ENCODE measurements around the gene LZTR1. TPM values are rescaled to one million over a fixed set of nuclear protein-coding genes. Genes with fewer than 3 reads are reported as not detected.

The LZTR1 gene
- total RNA-seq, 1 donor: 53.5 TPM

DNA sequence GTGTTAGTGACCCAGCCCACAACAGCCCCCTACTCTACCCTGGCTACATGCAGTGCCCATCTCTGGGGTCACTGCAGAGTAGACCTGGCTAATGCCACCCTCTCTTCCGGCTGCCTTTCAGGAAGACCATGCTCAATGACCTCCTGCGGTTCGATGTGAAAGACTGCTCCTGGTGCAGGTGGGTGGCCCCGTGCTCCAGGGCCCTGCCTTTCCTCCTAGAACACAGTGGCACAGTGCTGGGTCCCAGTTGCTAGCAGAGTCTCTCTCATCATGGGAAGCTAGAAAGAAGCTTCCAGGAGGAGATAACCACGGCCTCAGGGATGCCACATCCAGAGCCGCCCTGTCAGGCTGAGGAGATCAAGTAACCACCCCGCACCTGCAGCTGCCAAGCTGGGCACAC, 3.6 kb downstream of the LZTR1 start:
- DNase-seq (ENCODE audit: low read depth): no peak
- no peak overlapping the region for H3K4me3 ChIP-seq (ENCODE audit: low read depth, low read length)
- TF ChIP-seq, protein P1, sequence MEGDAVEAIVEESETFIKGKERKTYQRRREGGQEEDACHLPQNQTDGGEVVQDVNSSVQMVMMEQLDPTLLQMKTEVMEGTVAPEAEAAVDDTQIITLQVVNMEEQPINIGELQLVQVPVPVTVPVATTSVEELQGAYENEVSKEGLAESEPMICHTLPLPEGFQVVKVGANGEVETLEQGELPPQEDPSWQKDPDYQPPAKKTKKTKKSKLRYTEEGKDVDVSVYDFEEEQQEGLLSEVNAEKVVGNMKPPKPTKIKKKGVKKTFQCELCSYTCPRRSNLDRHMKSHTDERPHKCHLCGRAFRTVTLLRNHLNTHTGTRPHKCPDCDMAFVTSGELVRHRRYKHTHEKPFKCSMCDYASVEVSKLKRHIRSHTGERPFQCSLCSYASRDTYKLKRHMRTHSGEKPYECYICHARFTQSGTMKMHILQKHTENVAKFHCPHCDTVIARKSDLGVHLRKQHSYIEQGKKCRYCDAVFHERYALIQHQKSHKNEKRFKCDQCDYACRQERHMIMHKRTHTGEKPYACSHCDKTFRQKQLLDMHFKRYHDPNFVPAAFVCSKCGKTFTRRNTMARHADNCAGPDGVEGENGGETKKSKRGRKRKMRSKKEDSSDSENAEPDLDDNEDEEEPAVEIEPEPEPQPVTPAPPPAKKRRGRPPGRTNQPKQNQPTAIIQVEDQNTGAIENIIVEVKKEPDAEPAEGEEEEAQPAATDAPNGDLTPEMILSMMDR (IDR thresholded peaks at IDR 0.05; ENCODE audit: insufficient read depth, low read length): no peak

GRCh38 chr22:20986365-20986764, 4.3 kb downstream of the LZTR1 start:
- H3K4me3 ChIP-seq (ENCODE audit: low read depth, low read length): no peak overlapping the region
- no peak for DNase-seq (ENCODE audit: low read depth)
- TF ChIP-seq, protein P1 (IDR thresholded peaks at IDR 0.05; ENCODE audit: insufficient read depth, low read length): no peak

DNA sequence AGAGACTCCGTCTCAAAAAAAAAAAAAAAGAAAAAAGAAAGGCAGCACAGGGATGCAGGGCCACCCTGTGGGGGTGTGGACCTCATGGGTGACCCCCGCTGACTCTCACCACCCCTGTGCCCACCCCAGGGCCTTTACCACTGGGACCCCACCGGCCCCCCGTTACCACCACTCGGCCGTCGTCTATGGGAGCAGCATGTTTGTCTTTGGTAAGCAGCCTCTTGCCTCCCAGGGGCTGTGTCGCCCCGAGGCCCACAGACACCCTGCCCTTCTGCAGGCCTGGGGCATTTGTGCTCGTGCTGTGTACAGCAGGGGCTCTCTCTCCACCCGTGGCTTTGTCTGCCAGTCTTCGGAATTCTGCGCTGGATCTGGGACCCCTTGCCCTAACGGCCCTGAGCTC, 5.3 kb downstream of the LZTR1 start:
- H3K4me3 ChIP-seq (ENCODE audit: low read depth, low read length): no peak overlapping the region
- TF ChIP-seq, protein P1 (IDR thresholded peaks at IDR 0.05; ENCODE audit: insufficient read depth, low read length): no peak
- no peak for DNase-seq (ENCODE audit: low read depth)

DNA sequence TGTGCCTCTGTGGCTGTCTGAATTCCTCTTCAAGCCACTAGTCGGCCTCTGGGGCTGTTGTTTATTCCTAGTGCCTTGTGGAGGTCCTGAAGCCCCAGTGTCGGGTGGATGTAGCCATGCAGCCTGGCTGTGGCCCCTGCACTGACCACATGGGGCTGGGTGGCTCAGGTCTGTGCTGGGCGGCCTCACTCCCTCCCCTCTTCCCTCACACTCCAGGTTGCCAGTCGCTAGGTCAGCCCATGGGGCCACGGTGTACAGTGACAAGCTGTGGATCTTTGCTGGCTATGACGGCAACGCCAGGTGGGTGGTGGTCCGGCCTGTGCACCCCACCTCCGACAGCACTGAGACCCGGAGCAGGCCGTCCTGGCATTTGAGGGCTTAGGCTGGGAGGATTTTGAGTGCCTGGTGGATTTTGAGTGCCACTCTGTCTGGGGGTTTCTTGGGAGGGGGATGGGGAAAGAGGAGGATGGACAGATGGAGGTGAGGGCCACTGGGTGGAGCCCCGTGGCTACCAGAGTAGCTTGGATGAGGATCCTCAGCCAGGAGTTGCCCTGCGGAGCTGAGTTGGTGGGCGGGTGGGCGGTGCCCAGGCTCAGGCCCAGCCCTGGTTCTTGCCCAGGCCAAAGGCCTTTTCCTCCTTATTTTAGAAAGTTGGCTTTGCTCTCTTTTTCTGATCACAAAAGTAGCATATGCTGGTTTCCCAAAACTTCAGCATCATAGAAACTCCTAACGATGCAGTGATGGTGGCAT, 6.7 kb downstream of the LZTR1 start:
- TF ChIP-seq, protein P1 (IDR thresholded peaks at IDR 0.05; ENCODE audit: insufficient read depth, low read length): no peak
- no peak overlapping the region for H3K4me3 ChIP-seq (ENCODE audit: low read depth, low read length)
- DNase-seq (ENCODE audit: low read depth): no peak

DNA sequence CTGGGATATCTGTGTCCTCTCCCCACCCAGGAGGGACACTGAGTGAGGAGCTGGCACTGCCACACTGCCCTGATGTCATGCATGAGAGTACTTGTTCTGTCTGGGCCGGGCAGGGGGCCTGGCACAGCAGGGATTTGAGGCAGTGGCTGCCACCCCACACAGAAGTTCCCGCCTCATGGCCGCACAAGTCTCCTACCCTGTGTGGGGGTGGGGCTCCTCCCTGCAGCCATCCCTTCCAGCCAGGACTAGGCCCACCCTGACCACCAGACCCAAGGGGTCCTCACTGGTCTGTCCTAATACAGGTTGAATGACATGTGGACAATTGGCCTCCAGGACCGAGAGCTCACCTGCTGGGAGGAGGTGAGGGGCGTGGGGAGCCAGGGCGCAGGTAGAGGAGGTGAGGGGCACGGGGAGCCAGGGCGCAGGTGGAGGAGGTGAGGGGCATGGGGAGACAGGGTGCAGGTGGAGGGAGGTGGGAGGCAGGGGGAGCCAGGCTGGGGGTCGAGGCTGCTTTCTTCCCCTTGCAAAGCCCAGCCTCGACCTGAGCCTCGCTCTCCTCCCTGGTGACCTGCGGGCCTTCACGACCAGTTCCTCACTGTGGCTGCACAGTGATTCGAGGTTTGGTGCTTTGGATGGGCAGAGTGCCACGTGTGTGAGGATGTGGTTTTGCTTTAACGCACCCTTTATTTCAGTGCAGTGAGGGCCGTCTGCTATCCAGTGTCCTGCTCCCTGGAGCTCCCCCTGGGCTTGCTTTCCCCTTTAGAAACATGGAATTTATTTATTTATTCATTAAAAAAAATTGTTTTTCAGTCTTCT, 7.4 kb downstream of the LZTR1 start:
- no peak for DNase-seq (ENCODE audit: low read depth)
- TF ChIP-seq, protein P1 (IDR thresholded peaks at IDR 0.05; ENCODE audit: insufficient read depth, low read length): no peak
- no peak overlapping the region for H3K4me3 ChIP-seq (ENCODE audit: low read depth, low read length)

DNA sequence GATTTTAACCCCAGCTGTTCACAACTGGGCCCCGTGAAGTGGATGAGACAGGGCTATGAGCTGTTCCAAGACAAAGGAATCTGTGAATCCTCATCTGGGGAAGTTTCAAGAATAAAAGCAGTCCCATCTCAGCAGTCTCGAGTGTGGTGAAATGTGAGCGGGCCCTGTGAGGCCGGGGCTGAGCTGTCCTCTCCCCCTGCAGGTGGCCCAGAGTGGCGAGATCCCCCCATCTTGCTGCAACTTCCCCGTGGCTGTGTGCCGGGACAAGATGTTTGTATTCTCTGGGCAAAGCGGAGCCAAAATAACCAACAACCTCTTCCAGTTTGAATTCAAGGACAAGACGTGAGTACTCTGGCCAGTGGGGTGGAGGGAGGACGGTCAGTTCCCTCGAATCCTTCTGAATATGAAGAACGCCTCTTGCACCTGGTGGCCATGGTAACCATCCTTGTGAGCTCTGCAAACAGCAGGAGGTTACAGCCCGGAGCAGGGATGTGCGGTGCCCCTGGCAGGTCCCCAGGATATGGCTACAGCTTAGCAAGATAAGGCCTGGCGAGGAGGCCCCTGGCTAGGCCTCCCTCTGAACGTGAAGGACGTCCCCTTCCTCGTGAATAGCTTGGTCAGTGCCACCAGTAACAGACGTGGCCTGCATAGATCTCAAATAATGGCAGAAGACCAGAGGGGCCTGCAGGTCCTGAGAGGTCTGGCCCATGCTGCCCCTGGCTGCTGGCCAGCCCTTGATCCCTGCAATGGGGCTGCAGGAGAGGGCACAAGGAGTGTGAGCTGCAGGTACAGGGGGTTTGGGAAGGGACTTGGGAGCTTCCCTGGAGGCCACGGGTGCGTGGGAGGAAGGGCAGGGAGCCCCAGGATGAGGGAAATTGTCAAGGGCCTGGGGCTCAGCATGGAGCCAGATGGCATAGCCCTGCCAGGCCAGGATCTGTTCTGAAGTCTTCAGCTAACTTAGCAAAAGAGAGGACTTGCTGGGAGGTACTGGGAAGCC, 8.4 kb downstream of the LZTR1 start:
- no peak for DNase-seq (ENCODE audit: low read depth)
- TF ChIP-seq, protein P1 (IDR thresholded peaks at IDR 0.05; ENCODE audit: insufficient read depth, low read length): no peak
- H3K4me3 ChIP-seq (ENCODE audit: low read depth, low read length): no peak overlapping the region
